Liver (tissue), 9 donors: Measurements from ENCODE around the gene CAMK1D. TPM values are rescaled to one million over a fixed set of nuclear protein-coding genes. Genes with fewer than 3 reads are reported as not detected.

Experiments used
- DNase-seq: peaks from one replicate; pipeline ENCODE4 v3.0.0-alpha.2; 2017; ENCODE audit warnings: low spot score
- H3K27ac ChIP-seq, 2 donors: one replicate each; pipeline ENCODE4 v1.7.0; 2013; ENCODE audit warnings: inconsistent platforms in 2 of 2, low read length in 2 of 2, control low read depth in 1 of 2, low read depth in 1 of 2, mild to moderate bottlenecking in 1 of 2
- H3K27me3 ChIP-seq, 4 donors: one replicate each; pipeline versions ENCODE4 v1.6.1 to v1.7.0; 2013; ENCODE audit warnings: low read length in 3 of 4, inconsistent platforms in 1 of 4, mild to moderate bottlenecking in 1 of 4, moderate library complexity in 1 of 4; ENCODE audit not compliant: control insufficient read depth in 4 of 4, insufficient read depth in 4 of 4
- H3K36me3 ChIP-seq, 4 donors: one replicate each; pipeline versions ENCODE4 v1.6.1 to v1.7.0; 2013; ENCODE audit warnings: low read length in 3 of 4, mild to moderate bottlenecking in 3 of 4, low read depth in 1 of 4, moderate library complexity in 1 of 4; ENCODE audit not compliant: control insufficient read depth in 4 of 4, insufficient read depth in 3 of 4
- H3K4me1 ChIP-seq, 4 donors: one replicate each; pipeline versions ENCODE4 v1.6.1 to v1.7.0; 2013; ENCODE audit warnings: low read length in 3 of 4, mild to moderate bottlenecking in 3 of 4, moderate library complexity in 1 of 4; ENCODE audit not compliant: control insufficient read depth in 4 of 4, insufficient read depth in 4 of 4
- H3K4me3 ChIP-seq, 3 donors: one replicate each; pipeline versions ENCODE4 v1.6.1 to v1.7.0; 2013; ENCODE audit warnings: low read length in 3 of 3, control low read depth in 1 of 3, low read depth in 1 of 3, mild to moderate bottlenecking in 1 of 3
- H3K9ac ChIP-seq, 2 donors: one replicate each; pipeline ENCODE4 v1.7.0; 2013; ENCODE audit warnings: low read length in 2 of 2, mild to moderate bottlenecking in 2 of 2, moderate library complexity in 2 of 2, control low read depth in 1 of 2, low read depth in 1 of 2
- H3K9me3 ChIP-seq, 4 donors: one replicate each; pipeline versions ENCODE4 v1.6.1 to v1.7.0; 2013; ENCODE audit warnings: low read length in 3 of 4; ENCODE audit not compliant: control insufficient read depth in 4 of 4
- ATF3 ChIP-seq: IDR thresholded peaks from 2 replicates; pipeline ENCODE4 v1.6.1; 2016; ENCODE audit warnings: antibody characterized with exemption
- EGR1 ChIP-seq, 2 donors: IDR thresholded peaks; 2 replicates each; pipeline ENCODE4 v1.6.1; 2016 to 2018; ENCODE audit warnings: antibody characterized with exemption in 2 of 2, low read depth in 2 of 2
- FOXA1 ChIP-seq: IDR thresholded peaks from 2 replicates; pipeline ENCODE4 v1.6.1; 2016; ENCODE audit warnings: antibody characterized with exemption
- FOXA2 ChIP-seq: IDR thresholded peaks from 2 replicates; pipeline ENCODE4 v1.6.1; 2016; ENCODE audit warnings: antibody characterized with exemption
- GABPA ChIP-seq, 2 donors: IDR thresholded peaks in 1 of 2; conservative IDR thresholded peaks in 1 of 2; 2 replicates each; pipeline ENCODE4 v1.6.1; 2016; ENCODE audit warnings: antibody characterized with exemption in 2 of 2, mild to moderate bottlenecking in 1 of 2, moderate library complexity in 1 of 2
- HNF4A ChIP-seq, 2 donors: conservative IDR thresholded peaks; 2 replicates each; pipeline ENCODE4 v1.6.1; 2016; ENCODE audit warnings: antibody characterized with exemption in 2 of 2, mild to moderate bottlenecking in 2 of 2
- HNF4G ChIP-seq: IDR thresholded peaks from 2 replicates; pipeline ENCODE4 v1.6.1; 2016; ENCODE audit warnings: antibody characterized with exemption
- JUND ChIP-seq, 2 donors: IDR thresholded peaks; 2 replicates each; pipeline ENCODE4 v1.6.1; 2016; ENCODE audit warnings: antibody characterized with exemption in 2 of 2
- RAD21 ChIP-seq, 2 donors: IDR thresholded peaks; 2 replicates each; pipeline ENCODE4 v1.6.1; 2016; ENCODE audit warnings: antibody characterized with exemption in 2 of 2, mild to moderate bottlenecking in 2 of 2
- RXRA ChIP-seq, 2 donors: IDR thresholded peaks; 2 replicates each; pipeline ENCODE4 v1.6.1; 2017 to 2018; ENCODE audit warnings: antibody characterized with exemption in 2 of 2, mild to moderate bottlenecking in 1 of 2
- SP1 ChIP-seq: IDR thresholded peaks from 2 replicates; pipeline ENCODE4 v1.6.1; 2018; ENCODE audit warnings: antibody characterized with exemption, mild to moderate bottlenecking
- TAF1 ChIP-seq: conservative IDR thresholded peaks from 2 replicates; pipeline ENCODE4 v1.6.1; 2016; ENCODE audit warnings: antibody characterized with exemption, mild to moderate bottlenecking
- ZBTB33 ChIP-seq: IDR thresholded peaks from 2 replicates; pipeline ENCODE4 v1.6.1; 2016; ENCODE audit warnings: antibody characterized with exemption
- WGBS: extraction: QIAGEN DNeasy Blood & Tissue Kit; methylation state at CpG from one replicate; pipeline ENCODE4 v1.1.7; 2013; 5-methylcytosine and 5-hydroxymethylcytosine counted together
- polyA plus RNA-seq, 2 donors: library from polyadenylated mRNA; stranded (reverse) in 1 of 2; unstranded in 1 of 2; fragments of 200-250 nt in 1 of 2; fragments of >200 nt in 1 of 2; fragmentation: Nextera tagmentation in 1 of 2; extraction: Ambion mirVana in 1 of 2; gene quantifications; one replicate each; pipeline versions ENCODE4 v1.2.1 to v1.2.3, GENCODE V29; 2013 to 2015
- total RNA-seq, 2 donors: library from RNA; depleted of rRNA; stranded (reverse); fragments of >200 nt; gene quantifications; one replicate each; pipeline ENCODE4 v1.2.3, GENCODE V29; 2014
- donor health status: healthy.
- donor health status: healthy.
- donor health status: healthy.
- donor health status: healthy.
- donor health status: healthy.

CAMK1D gene
- total and polyA plus RNA-seq, 4 donors, result 2.7 to 10.1 (median 4.2) TPM

- no peak for TF ChIP-seq ZBTB33
Observed at GRCh38 chr10:12400266-12400931, 51.1 kb downstream of the CAMK1D start (continued).

GRCh38 chr10:12401466-12401865, 52.1 kb downstream of the CAMK1D start:
- H3K36me3 ChIP-seq, result peaks cover 0 to 3% (median 0%) of the 10 kb centered on the region in 4 donors
- no peak for TF ChIP-seq RXRA (IDR thresholded peaks at IDR 0.05)
- H3K4me3 ChIP-seq, result no peak overlapping the region
- no peak for DNase-seq
- 99% methylated on average over 2 of the region's 2 CpGs for WGBS
- peaks cover 8 to 18% (median 12%) of the 10 kb centered on the region in 4 donors for H3K4me1 ChIP-seq
- H3K27ac ChIP-seq, result no peak overlapping the region
- H3K9ac ChIP-seq, result no peak overlapping the region
- H3K27me3 ChIP-seq, result no peaks in the 10 kb centered on the region
- H3K9me3 ChIP-seq, result no peaks in the 10 kb centered on the region

GRCh38 chr10:12403119-12403518, 53.8 kb downstream of the CAMK1D start:
- no peak overlapping the region for H3K27ac ChIP-seq
- TF ChIP-seq ATF3, result no peak
- TF ChIP-seq RAD21 (IDR thresholded peaks at IDR 0.05), result no peak
- no peak for TF ChIP-seq GABPA (IDR thresholded peaks at IDR 0.05 in 1 of 2, conservative IDR thresholded peaks at IDR 0.05 in 1 of 2)
- no peak for TF ChIP-seq EGR1 (IDR thresholded peaks at IDR 0.05; ENCODE audit: low read depth in 2 of 2)
- no peak for TF ChIP-seq RXRA (IDR thresholded peaks at IDR 0.05)
- TF ChIP-seq SP1, result no peak
- TF ChIP-seq TAF1, result no peak
- TF ChIP-seq HNF4A (conservative IDR thresholded peaks at IDR 0.05), result no peak
- TF ChIP-seq FOXA1, result no peak
- no peak for TF ChIP-seq HNF4G
- TF ChIP-seq ZBTB33, result no peak
- no peak for TF ChIP-seq JUND (IDR thresholded peaks at IDR 0.05)
- TF ChIP-seq FOXA2, result no peak
- H3K9me3 ChIP-seq, result no peaks in the 10 kb centered on the region
- H3K27me3 ChIP-seq, result no peaks in the 10 kb centered on the region
- 97% methylated on average over 9 of the region's 9 CpGs for WGBS
- H3K4me1 ChIP-seq, result peaks cover 6 to 17% (median 9%) of the 10 kb centered on the region in 4 donors
- H3K9ac ChIP-seq, result no peak overlapping the region
- no peak for DNase-seq
- no peak overlapping the region for H3K4me3 ChIP-seq
- H3K36me3 ChIP-seq, result peaks cover 0 to 3% (median 0%) of the 10 kb centered on the region in 4 donors
